Upper lobe of right lung (tissue), 1 donor: Measurements from ENCODE around the gene PTPRH. TPM values are rescaled to one million over a fixed set of nuclear protein-coding genes. Genes with fewer than 3 reads are reported as not detected.
A peak's percentile ranks its signal among the peaks of the same experiment; 100 is the strongest.

Experiments
- ATAC-seq: fragments of 200-7000 bp; cut with Tn5 transposase; one replicate; pipeline ENCODE4 v1.9.1; 2020; ENCODE audit warnings: mild to moderate bottlenecking, moderate library complexity
- DNase-seq: peaks from one replicate; pipeline ENCODE4 v3.0.0-alpha.2; 2020
- H3K27ac ChIP-seq: fragments of 200-600 bp; one replicate; pipeline ENCODE4 v1.8.0; 2022
- H3K27me3 ChIP-seq: fragments of 200-600 bp; one replicate; pipeline ENCODE4 v1.8.0; 2022; ENCODE audit warnings: mild to moderate bottlenecking
- H3K36me3 ChIP-seq: fragments of 200-600 bp; one replicate; pipeline ENCODE4 v1.8.0; 2022
- H3K4me1 ChIP-seq: fragments of 200-600 bp; one replicate; pipeline ENCODE4 v1.8.0; 2022
- H3K4me3 ChIP-seq: fragments of 200-600 bp; one replicate; pipeline ENCODE4 v1.8.0; 2022; ENCODE audit warnings: mild to moderate bottlenecking
- H3K9me3 ChIP-seq: fragments of 200-600 bp; one replicate; pipeline ENCODE4 v1.8.0; 2022
- CTCF ChIP-seq: fragments of 200-600 bp; IDR thresholded peaks from one replicate; pipeline ENCODE4 v1.8.0; 2022; ENCODE audit warnings: antibody characterized with exemption
- intact Hi-C: fragments of 100-400 bp; cut with DNase I; formaldehyde crosslinking; loops from one replicate; pipeline ENCODE4 v1.11.0; 2022
- total RNA-seq: library from RNA; stranded (reverse); fragmentation: NEBNext Ultra II Directional; extraction: Animal tissue kit (Norgen Biotek cat#: 25700); gene quantifications from one replicate; pipeline ENCODE4 v1.2.1, GENCODE V29; 2021
- donor health status: DM: no; HTN: yes; CAD: no; lungs with severe emphysema.

PTPRH gene
- total RNA-seq, 1 donor from 2014 or later: not detected

GRCh38 chr19:55199620-55200204 lies 9.6 kb downstream of the PTPRH start:
- H3K27ac ChIP-seq: no peak overlapping the region

GRCh38 chr19:55198651-55199050 lies 10.7 kb downstream of the PTPRH start:
- intact Hi-C loops: no loop called here
- Histone ChIP-seq H3K4me1 (no peaks in the 10 kb centered on the region), H3K36me3 (no peaks in the 10 kb centered on the region), H3K27ac (no peak overlapping the region), H3K4me3 (no peak overlapping the region), H3K9me3 (no peaks in the 10 kb centered on the region), H3K27me3 (peaks cover 7% of the 10 kb centered on the region)
- no peak for ATAC-seq
- no peak for TF ChIP-seq CTCF
- no peak for DNase-seq

More at GRCh38 chr19:55199620-55200204, 9.6 kb downstream of the PTPRH start:
- no peak for TF ChIP-seq CTCF
- H3K9me3 ChIP-seq: no peaks in the 10 kb centered on the region
- peaks cover 7% of the 10 kb centered on the region for H3K27me3 ChIP-seq
- H3K4me3 ChIP-seq: no peak overlapping the region
- intact Hi-C loops: no loop called here
- no peaks in the 10 kb centered on the region for H3K4me1 ChIP-seq
- ATAC-seq (no peak), DNase-seq (no peak)
- H3K36me3 ChIP-seq: no peaks in the 10 kb centered on the region

- H3K4me1 ChIP-seq: no peaks in the 10 kb centered on the region
- peak; percentile 32 for ATAC-seq
- H3K27me3 ChIP-seq: peaks cover 7% of the 10 kb centered on the region
- no peak overlapping the region for H3K27ac ChIP-seq
- no peak overlapping the region for H3K4me3 ChIP-seq
- H3K36me3 ChIP-seq: no peaks in the 10 kb centered on the region
- intact Hi-C loops: no loop called here
- no peak for TF ChIP-seq CTCF
- DNase-seq: no peak
- no peaks in the 10 kb centered on the region for H3K9me3 ChIP-seq
Observed at GRCh38 chr19:55197528-55197927, 11.8 kb downstream of the PTPRH start.

- Histone ChIP-seq H3K4me3 (no peak overlapping the region), H3K4me1 (no peaks in the 10 kb centered on the region), H3K9me3 (no peaks in the 10 kb centered on the region), H3K27ac (no peak overlapping the region), H3K36me3 (no peaks in the 10 kb centered on the region), H3K27me3 (peaks cover 7% of the 10 kb centered on the region)
- DNase-seq (no peak), ATAC-seq (no peak)
- intact Hi-C loops: no loop called here
- TF ChIP-seq CTCF: no peak
Observed at GRCh38 chr19:55196803-55197202, 12.5 kb downstream of the PTPRH start.

GRCh38 chr19:55193481-55193880 lies 15.8 kb downstream of the PTPRH start:
- Histone ChIP-seq H3K9me3 (no peaks in the 10 kb centered on the region), H3K27ac (no peak overlapping the region), H3K4me1 (no peaks in the 10 kb centered on the region), H3K4me3 (no peak overlapping the region), H3K36me3 (no peaks in the 10 kb centered on the region), H3K27me3 (peaks cover 7% of the 10 kb centered on the region)
- ATAC-seq (no peak), DNase-seq (no peak)
- intact Hi-C loops: no loop called here
- TF ChIP-seq CTCF: no peak

- H3K9me3 ChIP-seq: no peaks in the 10 kb centered on the region
- intact Hi-C loops: no loop called here
- no peak overlapping the region for H3K27ac ChIP-seq
- no peaks in the 10 kb centered on the region for H3K27me3 ChIP-seq
- H3K36me3 ChIP-seq: no peaks in the 10 kb centered on the region
- peak; percentile 70 for DNase-seq
- H3K4me3 ChIP-seq: no peak overlapping the region
- peak; percentile 84 for ATAC-seq
- TF ChIP-seq CTCF: no peak
- H3K4me1 ChIP-seq: no peaks in the 10 kb centered on the region
Observed at GRCh38 chr19:55189403-55189835, 19.9 kb downstream of the PTPRH start.
